ENCODE results near the gene RELN.

GRCh38 chr7:103981003-103981423 lies 8.4 kb downstream of the RELN start:
- TF ChIP-seq IRF5 (IDR thresholded peaks at IDR 0.05; ENCODE audit: borderline replicate concordance) (no peak), NFXL1 (IDR thresholded peaks at IDR 0.05; ENCODE audit: borderline replicate concordance) (no peak), SP1 (IDR thresholded peaks at IDR 0.05; ENCODE audit: low read depth, low read length) (no peak), CEBPB (IDR thresholded peaks at IDR 0.05; ENCODE audit: borderline replicate concordance in 1 of 2, low read depth in 2 of 2, low read length in 2 of 2) (no peak), CHD2 (IDR thresholded peaks at IDR 0.05; ENCODE audit: borderline replicate concordance, low read depth, low read length) (no peak), CTCF (IDR thresholded peaks at IDR 0.05 in 2 of 3, conservative IDR thresholded peaks at IDR 0.05 in 1 of 3; ENCODE audit: control insufficient read depth in 2 of 3, extremely low read depth in 1 of 3, insufficient read depth in 1 of 3, low read depth in 3 of 3, low read length in 3 of 3) (no peak), ESRRA (IDR thresholded peaks at IDR 0.05; ENCODE audit: low read length) (no peak)

Data from GM12878 (cell line).